PC-9 (cell line): ENCODE data around the gene OR5K2. TPM values are rescaled to one million over a fixed set of nuclear protein-coding genes. Genes with fewer than 3 reads are reported as not detected.

ENCODE experiments used
- BruUV-seq: library from RNA; stranded (reverse); fragments of 400-500 nt; replicated peaks from 2 replicates; lab custom pipeline; 2021; lab: Mats Ljungman, UMichigan
- CTCF ChIA-PET: fragments of 300-600 bp; sonication (Branson Sonifier 250); formaldehyde crosslinking; loops from one replicate; lab custom pipeline; 2022; ENCODE audit warnings: antibody characterized with exemption; lab: Charles Lee
- POLR2A ChIA-PET: fragments of 300-600 bp; sonication (Branson Sonifier 250); formaldehyde crosslinking; loops from one replicate; lab custom pipeline; 2022; ENCODE audit warnings: antibody characterized with exemption; ENCODE audit not compliant: unreplicated experiment; lab: Charles Lee
- DNase-seq, 2 experiments: peaks; one replicate each; pipeline versions ENCODE4 v3.0.0 to v3.0.0-alpha.2; 2015 to 2022; ENCODE audit warnings: mixed read lengths in 1 of 2
- H2AFZ ChIP-seq: fragments of 200-600 bp; sonication (generic); 2 replicates; pipeline ENCODE4 v1.8.1; 2017; ENCODE audit warnings: antibody characterized with exemption
- H3F3A ChIP-seq: fragments of 200-600 bp; sonication (generic); 2 replicates; pipeline ENCODE4 v1.8.1; 2017; ENCODE audit warnings: antibody characterized with exemption, mild to moderate bottlenecking, low read depth; ENCODE audit not compliant: insufficient read depth
- H3K27ac ChIP-seq: fragments of 200-600 bp; sonication (generic); 2 replicates; pipeline ENCODE4 v1.6.1; 2016; ENCODE audit warnings: mixed run types
- H3K27me3 ChIP-seq: fragments of 200-600 bp; sonication (generic); 2 replicates; pipeline ENCODE4 v1.6.1; 2016; ENCODE audit warnings: low read depth, mixed run types; ENCODE audit not compliant: insufficient read depth
- H3K36me3 ChIP-seq: fragments of 200-600 bp; sonication (generic); 2 replicates; pipeline ENCODE4 v1.6.1; 2016; ENCODE audit warnings: low read depth, mixed run types
- H3K4me1 ChIP-seq: fragments of 200-600 bp; sonication (generic); replicated peaks from 2 replicates; pipeline ENCODE4 v1.6.1; 2016; ENCODE audit warnings: mixed run types; ENCODE audit not compliant: insufficient read depth
- H3K4me2 ChIP-seq: fragments of 200-600 bp; sonication (generic); 2 replicates; pipeline ENCODE4 v1.6.1; 2017; ENCODE audit warnings: mixed run types
- H3K4me3 ChIP-seq: fragments of 200-600 bp; sonication (generic); 2 replicates; pipeline ENCODE4 v1.6.1; 2016; ENCODE audit warnings: mixed run types
- H3K79me2 ChIP-seq: fragments of 200-600 bp; sonication (generic); 2 replicates; pipeline ENCODE4 v1.6.1; 2017; ENCODE audit warnings: low read depth, mixed run types
- H3K9me2 ChIP-seq: fragments of 200-600 bp; sonication (generic); 2 replicates; pipeline ENCODE4 v1.8.1; 2017; ENCODE audit warnings: mild to moderate bottlenecking; ENCODE audit not compliant: insufficient read depth
- H3K9me3 ChIP-seq: fragments of 200-600 bp; sonication (generic); 2 replicates; pipeline ENCODE4 v1.8.1; 2016; ENCODE audit warnings: low read depth; ENCODE audit not compliant: insufficient read depth
- H4K20me1 ChIP-seq: fragments of 200-600 bp; sonication (generic); 2 replicates; pipeline ENCODE4 v1.8.1; 2017; ENCODE audit not compliant: insufficient read depth
- EZH2 ChIP-seq: fragments of 200-600 bp; sonication (generic); IDR thresholded peaks from 2 replicates; pipeline ENCODE4 v1.8.0; 2017; ENCODE audit warnings: antibody characterized with exemption, low read depth
- intact Hi-C: fragments of 100-400 bp; cut with micrococcal nuclease; formaldehyde crosslinking; loops from one replicate; pipeline ENCODE4 v1.10.0; 2022; ENCODE audit not compliant: unreplicated experiment
- total RNA-seq: library from RNA; stranded (reverse); gene quantifications from 2 replicates; pipeline ENCODE4 v1.2.3, GENCODE V29; 2021
- TF ChIP-seq, protein P1 (sequence below): fragments of 200-600 bp; sonication (generic); conservative IDR thresholded peaks from 2 replicates; pipeline ENCODE4 v1.6.1; 2017; ENCODE audit warnings: mixed run types, antibody characterized with exemption, mild to moderate bottlenecking, moderate library complexity

OR5K2 gene
- total RNA-seq, 1 experiment from 2014 or later = not detected

DNA sequence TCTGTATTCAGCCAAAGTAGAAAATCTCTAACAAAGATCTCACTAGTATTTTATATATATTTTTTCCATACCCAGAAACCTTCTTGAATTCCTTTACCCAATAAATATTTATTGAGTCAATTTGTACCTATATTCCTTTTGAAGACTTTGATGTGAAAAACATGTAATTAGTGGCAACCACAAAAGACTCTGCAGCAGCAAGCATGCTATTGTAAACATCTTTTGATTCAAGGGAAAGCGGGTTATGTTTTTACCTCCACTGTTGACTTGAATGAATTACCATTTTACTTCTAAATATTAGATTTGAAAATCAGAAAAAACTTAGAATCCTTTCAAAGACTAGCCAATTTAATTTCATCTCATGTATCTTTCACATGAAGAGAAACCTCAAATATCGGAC, 36.7 kb downstream of the OR5K2 start:
- Histone ChIP-seq H3K9me2 (no peaks in the 10 kb centered on the region), H3K27me3 (no peaks in the 10 kb centered on the region), H2AFZ (no peak overlapping the region), H3K9me3 (no peaks in the 10 kb centered on the region), H3K4me1 (no peaks in the 10 kb centered on the region), H3K27ac (no peak overlapping the region), H3F3A (peaks cover 12% of the 10 kb centered on the region; the same call in 1 of the 2 replicates), H3K79me2 (no peaks in the 10 kb centered on the region), H3K4me2 (no peak overlapping the region), H4K20me1 (no peaks in the 10 kb centered on the region), H3K4me3 (no peak overlapping the region), H3K36me3 (no peaks in the 10 kb centered on the region)
- POLR2A ChIA-PET = interaction anchor here (0.7 kb wide), 1 partner anchor 1816 kb away, joined by 3 read pairs; no protein-coding TSS in a partner anchor
- no TSS peak for BruUV-seq
- CTCF ChIA-PET = no interaction called here
- TF ChIP-seq EZH2 = no peak
- TF ChIP-seq, protein P1, sequence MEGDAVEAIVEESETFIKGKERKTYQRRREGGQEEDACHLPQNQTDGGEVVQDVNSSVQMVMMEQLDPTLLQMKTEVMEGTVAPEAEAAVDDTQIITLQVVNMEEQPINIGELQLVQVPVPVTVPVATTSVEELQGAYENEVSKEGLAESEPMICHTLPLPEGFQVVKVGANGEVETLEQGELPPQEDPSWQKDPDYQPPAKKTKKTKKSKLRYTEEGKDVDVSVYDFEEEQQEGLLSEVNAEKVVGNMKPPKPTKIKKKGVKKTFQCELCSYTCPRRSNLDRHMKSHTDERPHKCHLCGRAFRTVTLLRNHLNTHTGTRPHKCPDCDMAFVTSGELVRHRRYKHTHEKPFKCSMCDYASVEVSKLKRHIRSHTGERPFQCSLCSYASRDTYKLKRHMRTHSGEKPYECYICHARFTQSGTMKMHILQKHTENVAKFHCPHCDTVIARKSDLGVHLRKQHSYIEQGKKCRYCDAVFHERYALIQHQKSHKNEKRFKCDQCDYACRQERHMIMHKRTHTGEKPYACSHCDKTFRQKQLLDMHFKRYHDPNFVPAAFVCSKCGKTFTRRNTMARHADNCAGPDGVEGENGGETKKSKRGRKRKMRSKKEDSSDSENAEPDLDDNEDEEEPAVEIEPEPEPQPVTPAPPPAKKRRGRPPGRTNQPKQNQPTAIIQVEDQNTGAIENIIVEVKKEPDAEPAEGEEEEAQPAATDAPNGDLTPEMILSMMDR = no peak
- DNase-seq = no peak
- intact Hi-C loops = no loop called here

DNA sequence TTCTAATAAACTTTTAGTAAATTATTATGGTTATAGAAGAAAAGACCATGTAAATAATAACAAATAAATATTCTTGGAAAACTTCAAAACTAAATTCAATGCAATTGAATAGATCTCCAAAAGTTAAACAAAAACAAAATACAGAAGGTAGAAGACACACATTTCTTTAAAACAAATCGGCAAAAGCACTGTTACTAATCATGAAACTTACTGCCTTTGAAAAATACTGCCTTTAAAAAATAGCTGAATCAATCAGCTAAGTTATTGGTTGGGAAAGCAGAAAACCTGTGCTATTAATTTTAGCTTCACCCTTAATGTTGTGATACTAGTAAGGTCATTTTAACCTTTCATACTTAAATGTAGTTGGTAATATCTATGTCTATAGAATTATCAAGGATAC, 37.3 kb downstream of the OR5K2 start:
- peaks cover 12% of the 10 kb centered on the region; the same call in 1 of the 2 replicates for H3F3A ChIP-seq
- no peak overlapping the region for H3K4me2 ChIP-seq
- POLR2A ChIA-PET = interaction anchor here (0.7 kb wide), 1 partner anchor 1816 kb away, joined by 3 read pairs; no protein-coding TSS in a partner anchor
- DNase-seq = no peak
- CTCF ChIA-PET = no interaction called here
- no peaks in the 10 kb centered on the region for H3K4me1 ChIP-seq
- no peaks in the 10 kb centered on the region for H3K27me3 ChIP-seq
- H3K9me3 ChIP-seq = no peaks in the 10 kb centered on the region
- H2AFZ ChIP-seq = no peak overlapping the region
- BruUV-seq = no TSS peak
- no peaks in the 10 kb centered on the region for H3K36me3 ChIP-seq
- no peak overlapping the region for H3K27ac ChIP-seq
- TF ChIP-seq, protein P1 = no peak
- no peak for TF ChIP-seq EZH2
- H3K9me2 ChIP-seq = no peaks in the 10 kb centered on the region
- no peaks in the 10 kb centered on the region for H4K20me1 ChIP-seq
- H3K79me2 ChIP-seq = no peaks in the 10 kb centered on the region
- no peak overlapping the region for H3K4me3 ChIP-seq
- intact Hi-C loops = no loop called here

DNA sequence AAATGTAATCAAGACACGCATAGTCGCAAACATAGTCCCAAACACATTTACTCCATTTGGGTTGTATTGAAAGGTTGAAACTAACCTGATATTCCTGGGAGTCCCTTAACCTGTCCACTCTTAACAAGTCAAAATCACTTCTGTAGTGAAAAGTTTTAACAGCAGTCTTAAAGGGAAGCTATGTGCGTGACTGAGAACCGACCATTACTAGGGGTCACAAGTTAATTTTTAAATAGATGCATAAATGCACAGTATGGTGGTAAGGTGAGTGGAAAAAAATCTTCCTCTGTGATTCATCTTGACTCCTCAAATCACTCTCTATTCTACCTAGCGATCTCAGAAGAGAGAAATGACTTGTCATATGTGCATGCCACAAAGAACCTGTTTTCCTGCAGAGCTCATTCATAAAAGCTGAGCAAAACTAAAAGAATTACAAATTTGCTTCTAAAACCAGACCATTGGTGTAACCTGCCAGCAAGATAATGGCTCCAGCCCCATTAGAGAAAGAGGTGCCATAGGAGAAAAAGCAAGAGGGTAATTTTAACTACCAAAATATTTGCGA, 39.1 kb downstream of the OR5K2 start:
- ChIA-PET POLR2A (interaction anchor here (0.6 kb wide), 1 partner anchor 186 kb away, joined by 9 read pairs; no protein-coding TSS in a partner anchor), CTCF (no interaction called here)
- H3K4me2 ChIP-seq = no peak overlapping the region
- H3K4me3 ChIP-seq = no peak overlapping the region
- peaks cover 12% of the 10 kb centered on the region; the same call in 1 of the 2 replicates for H3F3A ChIP-seq
- intact Hi-C loops = no loop called here
- BruUV-seq = no TSS peak
- H3K79me2 ChIP-seq = no peaks in the 10 kb centered on the region
- DNase-seq = no peak
- H3K9me2 ChIP-seq = no peaks in the 10 kb centered on the region; the same call in 1 of the 2 replicates
- no peak overlapping the region for H2AFZ ChIP-seq
- no peak overlapping the region for H3K27ac ChIP-seq
- no peaks in the 10 kb centered on the region for H4K20me1 ChIP-seq
- TF ChIP-seq, protein P1 = no peak
- TF ChIP-seq EZH2 = no peak
- no peaks in the 10 kb centered on the region for H3K4me1 ChIP-seq
- H3K36me3 ChIP-seq = no peaks in the 10 kb centered on the region
- H3K9me3 ChIP-seq = no peaks in the 10 kb centered on the region
- H3K27me3 ChIP-seq = no peaks in the 10 kb centered on the region
